Cardiac muscle cell (in vitro differentiated cells and primary cell): ENCODE data around the gene LRP2. TPM values are rescaled to one million over a fixed set of nuclear protein-coding genes. Genes with fewer than 3 reads are reported as not detected.
"Not testable (repeated sequence)": the region's sequence is repeated elsewhere in the genome, so short reads cannot be mapped to it uniquely, and the experiment has no call there.

ENCODE experiments used
- DNase-seq, 2 donors: peaks; one replicate each; pipeline versions ENCODE4 v3.0.0 to v3.0.0-alpha.2; 2010 to 2017; ENCODE audit warnings: low read depth in 1 of 2, low spot score in 1 of 2
- H3K27ac ChIP-seq: fragments of 200-600 bp; sonication (generic); 2 replicates; pipeline ENCODE4 v1.5.1; 2016
- H3K27me3 ChIP-seq: fragments of 200-600 bp; sonication (generic); 2 replicates; pipeline ENCODE4 v1.6.0; 2016; ENCODE audit warnings: control low read depth
- H3K36me3 ChIP-seq: fragments of 200-600 bp; sonication (generic); 2 replicates; pipeline ENCODE4 v1.5.1; 2016; ENCODE audit warnings: control low read depth
- H3K4me1 ChIP-seq: fragments of 200-600 bp; sonication (generic); 2 replicates; pipeline ENCODE4 v1.8.1; 2017; ENCODE audit warnings: low read depth, mild to moderate bottlenecking, mixed run types
- H3K4me3 ChIP-seq: fragments of 200-600 bp; sonication (generic); 2 replicates; pipeline ENCODE4 v1.5.1; 2016; ENCODE audit warnings: mild to moderate bottlenecking
- H3K9me3 ChIP-seq: fragments of 200-600 bp; sonication (generic); 2 replicates; pipeline ENCODE4 v1.5.1; 2017; ENCODE audit warnings: low read depth, mild to moderate bottlenecking, control low read depth
- polyA plus RNA-seq: library from polyadenylated mRNA; unstranded; fragments of >200 nt; fragmentation: Nextera tagmentation; extraction: Ambion mirVana; gene quantifications from 2 replicates; pipeline ENCODE4 v1.2.1, GENCODE V29; 2016
- total RNA-seq: library from RNA; depleted of rRNA; stranded (reverse); fragments of >200 nt; gene quantifications from 2 replicates; pipeline ENCODE4 v1.2.3, GENCODE V29; 2016
- TF ChIP-seq, protein P1 (sequence below): IDR thresholded peaks from 2 replicates; pipeline ENCODE4 v1.5.1; 2012; ENCODE audit warnings: low read depth, mild to moderate bottlenecking, low read length

Gene LRP2
- total RNA-seq (1.3 and 1.5 TPM in 2 replicates), polyA plus RNA-seq (1.2 and 1.7 TPM in 2 replicates)

DNA sequence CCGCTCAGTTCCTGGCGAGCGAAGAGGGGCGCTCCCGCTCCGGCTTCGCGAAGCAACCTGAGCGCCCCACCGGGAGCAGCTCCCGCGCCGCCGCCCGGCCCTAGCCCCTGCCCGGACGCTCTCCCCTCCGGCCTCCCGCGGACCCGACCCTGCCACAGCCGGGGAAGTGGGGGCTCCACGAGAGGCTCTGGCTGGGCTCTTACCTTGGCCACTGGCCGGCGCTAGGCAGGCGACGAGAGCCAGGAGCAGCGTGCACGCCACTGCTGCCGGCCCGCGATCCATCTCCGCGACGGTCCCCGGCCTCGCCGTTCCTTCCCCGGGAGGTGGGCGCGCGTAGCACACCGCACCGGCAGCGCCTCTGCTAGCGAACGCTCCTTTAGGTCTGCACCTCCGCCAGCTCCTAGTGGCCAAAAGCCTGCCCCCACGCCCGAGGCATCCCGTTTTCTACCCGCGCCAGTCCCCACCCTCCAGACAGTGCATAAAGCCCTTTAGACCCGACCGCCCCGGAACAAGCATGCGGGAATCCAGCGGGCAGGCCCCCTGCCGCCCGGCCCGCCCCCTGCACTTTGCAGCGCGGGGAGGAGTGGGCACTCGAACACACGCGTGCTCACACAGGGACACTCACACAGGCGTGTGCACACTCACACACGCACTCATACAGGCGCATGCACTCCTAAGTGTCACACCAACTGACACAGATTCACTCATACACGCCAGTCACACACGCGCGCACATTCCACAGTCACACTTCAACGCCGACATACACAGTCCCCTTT is at the start of gene LRP2:
Gene LRP2 (minus strand): TSS at position 417 of the 776 bp plus-strand sequence. CDS start 135 bp downstream, at position 282.
- H3K4me3 ChIP-seq: peak within 1 kb of the TSS; percentile 51
- H3K27me3 ChIP-seq: peaks cover 39% of the 10 kb centered on the region
- no peaks in the 10 kb centered on the region for H3K9me3 ChIP-seq
- no peaks in the 10 kb centered on the region for H3K36me3 ChIP-seq
- no peak within 1 kb of the TSS for H3K27ac ChIP-seq
- TF ChIP-seq, protein P1, sequence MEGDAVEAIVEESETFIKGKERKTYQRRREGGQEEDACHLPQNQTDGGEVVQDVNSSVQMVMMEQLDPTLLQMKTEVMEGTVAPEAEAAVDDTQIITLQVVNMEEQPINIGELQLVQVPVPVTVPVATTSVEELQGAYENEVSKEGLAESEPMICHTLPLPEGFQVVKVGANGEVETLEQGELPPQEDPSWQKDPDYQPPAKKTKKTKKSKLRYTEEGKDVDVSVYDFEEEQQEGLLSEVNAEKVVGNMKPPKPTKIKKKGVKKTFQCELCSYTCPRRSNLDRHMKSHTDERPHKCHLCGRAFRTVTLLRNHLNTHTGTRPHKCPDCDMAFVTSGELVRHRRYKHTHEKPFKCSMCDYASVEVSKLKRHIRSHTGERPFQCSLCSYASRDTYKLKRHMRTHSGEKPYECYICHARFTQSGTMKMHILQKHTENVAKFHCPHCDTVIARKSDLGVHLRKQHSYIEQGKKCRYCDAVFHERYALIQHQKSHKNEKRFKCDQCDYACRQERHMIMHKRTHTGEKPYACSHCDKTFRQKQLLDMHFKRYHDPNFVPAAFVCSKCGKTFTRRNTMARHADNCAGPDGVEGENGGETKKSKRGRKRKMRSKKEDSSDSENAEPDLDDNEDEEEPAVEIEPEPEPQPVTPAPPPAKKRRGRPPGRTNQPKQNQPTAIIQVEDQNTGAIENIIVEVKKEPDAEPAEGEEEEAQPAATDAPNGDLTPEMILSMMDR: no peak
- peak in 1 of 2 donors; percentile 32 for DNase-seq
- peaks cover 3% of the 10 kb centered on the region for H3K4me1 ChIP-seq

DNA sequence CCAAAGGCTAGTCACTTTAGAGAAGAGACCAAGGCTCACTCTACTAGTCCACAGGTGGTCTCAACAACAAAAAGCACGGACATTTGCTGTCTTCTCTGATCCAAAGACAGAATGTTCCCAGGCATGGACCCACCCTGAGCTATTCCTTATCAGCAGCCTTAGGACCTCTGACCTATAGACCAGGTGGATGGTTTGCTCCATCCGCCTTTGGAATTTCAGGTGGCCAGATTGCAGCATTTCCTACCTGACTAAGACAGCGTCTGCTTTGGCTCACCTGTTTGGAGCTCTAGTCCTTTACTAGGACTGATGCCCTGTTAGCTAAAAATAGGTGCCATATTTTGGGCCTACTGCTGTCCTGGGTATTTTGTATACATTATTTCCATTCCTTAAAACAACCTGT is 44.6 kb upstream of the LRP2 start:
- H3K27me3 ChIP-seq: no peaks in the 10 kb centered on the region
- H3K4me3 ChIP-seq: no peak overlapping the region
- H3K4me1 ChIP-seq: no peaks in the 10 kb centered on the region
- TF ChIP-seq, protein P1: no peak
- DNase-seq: no peak
- no peaks in the 10 kb centered on the region for H3K36me3 ChIP-seq
- no peak overlapping the region for H3K27ac ChIP-seq
- no peaks in the 10 kb centered on the region for H3K9me3 ChIP-seq

DNA sequence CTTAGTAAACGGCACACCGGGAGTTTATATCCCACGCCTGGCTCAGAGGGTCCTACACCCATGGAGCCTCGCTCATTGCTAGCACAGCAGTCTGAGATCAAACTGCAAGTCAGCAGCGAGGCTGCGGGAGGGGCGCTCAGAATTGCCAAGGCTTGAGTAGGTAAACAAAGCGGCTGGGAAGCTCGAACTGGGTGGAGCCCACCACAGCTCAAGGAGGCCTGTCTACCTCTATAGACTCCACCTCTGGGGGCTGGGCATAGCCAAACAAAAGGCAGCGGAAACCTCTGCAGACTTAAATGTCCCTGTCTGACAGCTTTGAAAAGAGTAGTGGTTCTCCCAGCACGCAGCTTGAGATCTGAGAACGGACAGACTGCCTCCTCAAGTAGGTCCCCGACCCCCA is 37.2 kb upstream of the LRP2 start:
- not testable (repeated sequence) for H3K27ac ChIP-seq, H3K4me1 ChIP-seq, H3K4me3 ChIP-seq, H3K27me3 ChIP-seq, H3K9me3 ChIP-seq, H3K36me3 ChIP-seq, DNase-seq

DNA sequence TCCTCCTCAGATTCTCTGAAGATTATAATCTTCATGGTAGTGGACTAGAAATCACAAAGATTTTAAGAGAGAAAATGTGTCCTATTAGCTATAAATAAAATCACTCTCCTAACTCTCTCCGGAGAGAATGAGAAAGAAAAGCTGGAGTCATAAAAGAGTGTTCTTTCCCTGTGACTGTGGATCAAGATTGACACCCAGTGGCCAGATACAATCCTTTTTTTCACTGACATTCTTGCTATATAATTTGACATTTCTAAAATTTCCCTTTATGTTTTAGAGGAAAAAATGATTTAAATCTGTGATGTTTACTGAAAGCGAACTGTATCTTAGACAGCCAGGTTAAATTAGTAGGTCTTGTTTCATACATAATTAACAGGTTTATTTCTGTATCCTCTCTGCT is 35.4 kb upstream of the LRP2 start:
- TF ChIP-seq, protein P1: no peak

GRCh38 chr2:169395821-169396374 is 33.6 kb upstream of the LRP2 start:
- DNase-seq: no peak

More for the DNA sequence above, 35.4 kb upstream of the LRP2 start:
- DNase-seq: peak in 1 of 2 donors; percentile 21
- Histone ChIP-seq H3K27ac (no peak overlapping the region), H3K9me3 (no peaks in the 10 kb centered on the region), H3K4me1 (no peaks in the 10 kb centered on the region), H3K27me3 (no peaks in the 10 kb centered on the region), H3K4me3 (no peak overlapping the region), H3K36me3 (no peaks in the 10 kb centered on the region)

More at GRCh38 chr2:169395821-169396374, 33.6 kb upstream of the LRP2 start:
- H3K36me3 ChIP-seq: no peaks in the 10 kb centered on the region
- no peaks in the 10 kb centered on the region for H3K27me3 ChIP-seq
- no peak overlapping the region for H3K4me3 ChIP-seq
- no peaks in the 10 kb centered on the region for H3K4me1 ChIP-seq
- H3K27ac ChIP-seq: no peak overlapping the region
- TF ChIP-seq, protein P1: no peak
- H3K9me3 ChIP-seq: no peaks in the 10 kb centered on the region
